K562 (cell line): ENCODE data around the gene NTNG1. TPM values are rescaled to one million over a fixed set of nuclear protein-coding genes. Genes with fewer than 3 reads are reported as not detected.

Experiments
- ATAC-seq: fragments of 200-7000 bp; cut with Tn5 transposase; 3 replicates; pipeline ENCODE4 v1.9.1; 2020; ENCODE audit warnings: moderate library complexity
- BruUV-seq: library from RNA; stranded (reverse); fragments of 400-500 nt; replicated peaks from 2 replicates; lab custom pipeline; 2021; lab: Mats Ljungman, UMichigan
- CTCF ChIA-PET: fragments of 300-600 bp; formaldehyde crosslinking; extraction: SDS; loops from one replicate; lab custom pipeline; 2021; ENCODE audit warnings: low intra/inter-chr PET ratio; lab: Yijun Ruan, JAX
- POLR2A ChIA-PET: fragments of 300-600, 350-650 bp; sonication (Branson Sonifier 250); formaldehyde crosslinking; extraction: SDS; loops from one replicate; lab custom pipeline; 2021; ENCODE audit warnings: antibody characterized with exemption, inconsistent platforms; lab: Yijun Ruan, JAX
- DNase-seq, 4 experiments: peaks; one replicate each; pipeline versions ENCODE4 v3.0.0 to v3.0.0-alpha.2; 2011 to 2018; ENCODE audit warnings: low spot score in 3 of 4, mixed read lengths in 3 of 4; ENCODE audit errors: extremely low read depth in 1 of 4
- FAIRE-seq: peaks from 2 replicates; lab custom pipeline; 2011; peaks lifted over from hg19 to GRCh38; lab: Jason Lieb, UNC
- H2AFZ ChIP-seq: 2 replicates; pipeline ENCODE4 v1.6.0; 2011; ENCODE audit warnings: low read depth, low read length, control low read depth, inconsistent platforms
- H3K27ac ChIP-seq: fragments of 200-600 bp; 3 replicates; pipeline ENCODE4 v1.8.0; 2011; ENCODE audit warnings: low read depth, mild to moderate bottlenecking, control low read depth, inconsistent platforms, low read length, moderate library complexity, mixed read lengths; ENCODE audit errors: extremely low read depth
- H3K27me3 ChIP-seq, 2 experiments: fragments of 300-600 bp in 1 of 2; 2 replicates in 1 of 2; 3 replicates in 1 of 2; pipeline versions ENCODE4 v1.6.0 to v1.8.0; 2011; ENCODE audit warnings: inconsistent platforms in 2 of 2, low read length in 2 of 2, mild to moderate bottlenecking in 1 of 2, mixed read lengths in 1 of 2, moderate library complexity in 1 of 2; ENCODE audit not compliant: control insufficient read depth in 2 of 2, insufficient read depth in 2 of 2
- H3K36me3 ChIP-seq: fragments of 300-600 bp; 3 replicates; pipeline ENCODE4 v1.8.0; 2011; ENCODE audit warnings: mild to moderate bottlenecking, low read length, inconsistent platforms; ENCODE audit not compliant: control insufficient read depth, insufficient read depth
- H3K4me1 ChIP-seq, 2 experiments: fragments of 200-600 bp in 1 of 2; replicated peaks in 1 of 2; 2 replicates in 1 of 2; 3 replicates in 1 of 2; pipeline versions ENCODE4 v1.5.1 to v1.8.0; 2011; ENCODE audit warnings: inconsistent platforms in 2 of 2, low read length in 2 of 2, mild to moderate bottlenecking in 1 of 2, mixed read lengths in 1 of 2, moderate library complexity in 1 of 2; ENCODE audit not compliant: control insufficient read depth in 2 of 2, insufficient read depth in 2 of 2
- H3K4me2 ChIP-seq: 2 replicates; pipeline ENCODE4 v1.6.1; 2011; ENCODE audit warnings: low read length, control low read depth, inconsistent platforms, mixed read lengths; ENCODE audit not compliant: insufficient read depth
- H3K4me3 ChIP-seq: fragments of 200-600 bp; sonication (generic), shearing (Covaris generic); 2 replicates; pipeline ENCODE4 v1.5.1; 2016; ENCODE audit warnings: control low read depth, inconsistent platforms
- H3K79me2 ChIP-seq: fragments of 200-600 bp; 3 replicates; pipeline ENCODE4 v1.8.0; 2011; ENCODE audit warnings: low read length, inconsistent platforms; ENCODE audit not compliant: control insufficient read depth, insufficient read depth
- H3K9ac ChIP-seq, 2 experiments: 2 replicates each; pipeline versions ENCODE4 v1.6.0 to v1.6.1; 2011; ENCODE audit warnings: low read depth in 2 of 2, low read length in 2 of 2, control low read depth in 1 of 2, inconsistent platforms in 1 of 2, mild to moderate bottlenecking in 1 of 2, mixed read lengths in 1 of 2; ENCODE audit not compliant: insufficient read depth in 1 of 2
- H3K9me1 ChIP-seq: one replicate; pipeline ENCODE4 v1.6.0; 2011; ENCODE audit warnings: inconsistent platforms, mild to moderate bottlenecking, low read length, moderate library complexity; ENCODE audit not compliant: control insufficient read depth, insufficient read depth
- H3K9me3 ChIP-seq: replicated peaks from 2 replicates; pipeline ENCODE4 v1.5.1; 2011; ENCODE audit warnings: low read depth, low read length, inconsistent platforms; ENCODE audit not compliant: control insufficient read depth, insufficient read depth
- H4K20me1 ChIP-seq: replicated peaks from 2 replicates; pipeline ENCODE4 v1.6.1; 2011; ENCODE audit warnings: low read length, inconsistent platforms, mixed read lengths; ENCODE audit not compliant: control insufficient read depth, insufficient read depth
- CTCF ChIP-seq, 3 experiments: IDR thresholded peaks in 2 of 3; conservative IDR thresholded peaks in 1 of 3; 2 replicates each; pipeline ENCODE4 v1.5.1; 2011 to 2012; ENCODE audit warnings: low read length in 3 of 3, mild to moderate bottlenecking in 3 of 3, control low read depth in 2 of 3, improper control_type of control experiment in 1 of 3, inconsistent platforms in 1 of 3, low read depth in 1 of 3, mixed read lengths in 1 of 3, moderate library complexity in 1 of 3; ENCODE audit not compliant: insufficient read depth in 2 of 3
- DPF2 ChIP-seq: fragments of 450-650 bp; IDR thresholded peaks from 2 replicates; pipeline ENCODE4 v1.6.1; 2016
- RAD21 ChIP-seq, 2 experiments: fragments of 250-450 bp in 1 of 2; fragments of 450-650 bp in 1 of 2; sonication (Bioruptor Pico) in 1 of 2; formaldehyde crosslinking in 1 of 2; IDR thresholded peaks in 1 of 2; conservative IDR thresholded peaks in 1 of 2; 2 replicates each; pipeline versions ENCODE4 v1.4.0 to v1.8.0; 2020 to 2022; ENCODE audit warnings: mild to moderate bottlenecking in 2 of 2, moderate library complexity in 1 of 2
- ZNF384 ChIP-seq: IDR thresholded peaks from 2 replicates; pipeline ENCODE4 v1.6.1; 2012; ENCODE audit warnings: low read depth, low read length, improper control_type of control experiment
- WGBS: fragments of 100-300 bp; shearing (Covaris generic); methylation state at CpG from one replicate; pipeline ENCODE4 v1.1.6; 2016; ENCODE audit warnings: low coverage, mixed read lengths; ENCODE audit not compliant: insufficient coverage; ENCODE audit errors: missing lambda C conversion rate; 5-methylcytosine and 5-hydroxymethylcytosine counted together
- in situ Hi-C: fragments of 300-500 bp; cut with MboI; formaldehyde crosslinking; loops from 4 replicates; pipeline ENCODE4 v1.15.0; 2018; ENCODE audit warnings: inconsistent platforms, mixed read lengths
- intact Hi-C: fragments of 100-400 bp; cut with micrococcal nuclease; formaldehyde crosslinking; loops from 2 replicates; pipeline ENCODE4 v1.14.2; 2022
- polyA plus RNA-seq, 8 experiments: library from polyadenylated mRNA; depleted of rRNA in 4 of 8; stranded (reverse) in 5 of 8; unstranded in 3 of 8; fragments of >200 nt; fragmentation: Nextera tagmentation in 2 of 8; fragmentation: Illumina TruSeq in 1 of 8; extraction: Ambion mirVana in 2 of 8; extraction: Trizol in 1 of 8; gene quantifications; 2 replicates each; pipeline versions ENCODE4 v1.2.1 to v1.2.3, GENCODE V29; 2011 to 2014; ENCODE audit warnings: inconsistent platforms in 1 of 8, missing spikeins in 1 of 8
- total RNA-seq, 7 experiments: library from RNA; depleted of rRNA in 6 of 7; stranded (reverse); fragments of >200 nt in 6 of 7; fragmentation: Illumina TruSeq in 2 of 7; extraction: Trizol in 2 of 7; gene quantifications; 2 replicates each; pipeline versions ENCODE4 v1.2.1 to v1.2.3, GENCODE V29; 2011 to 2021; ENCODE audit warnings: low replicate concordance in 1 of 7
- TF ChIP-seq, protein P1 (sequence below), 2 experiments: fragments of 450-650 bp; formaldehyde crosslinking in 1 of 2; IDR thresholded peaks; 2 replicates each; pipeline versions ENCODE4 v1.4.0 to v1.6.1; 2014 to 2020; ENCODE audit warnings: mild to moderate bottlenecking in 2 of 2, borderline replicate concordance in 1 of 2, low read depth in 1 of 2

The NTNG1 gene
- total and polyA plus RNA-seq, 9 of the 15 experiments (the other 6 are each of a cell fraction or from before 2014, with no cell fraction given) = not detected

DNA sequence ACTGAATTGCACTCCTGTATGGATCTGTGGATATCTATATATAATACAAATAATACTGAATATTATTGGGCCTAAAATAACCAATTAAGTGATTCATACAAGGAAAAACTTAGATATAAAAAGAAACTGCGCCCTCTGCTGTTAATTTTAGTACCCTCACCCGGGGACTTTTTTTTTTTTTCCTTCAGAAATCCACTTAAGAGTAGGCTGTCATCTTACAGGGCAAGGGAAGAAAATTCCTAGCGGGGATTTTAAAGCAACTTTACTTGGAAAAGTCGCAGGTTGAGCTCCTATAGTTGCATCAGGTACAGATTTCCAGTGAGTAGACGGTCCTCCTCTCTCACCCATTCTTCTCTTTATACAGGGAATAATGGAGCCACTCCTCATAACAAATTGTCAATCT is 1.3 kb downstream of the NTNG1 start:
- no peak overlapping the region for H3K4me3 ChIP-seq
- in situ Hi-C loops = no loop called here
- intact Hi-C loops = loop anchor here (10.0 kb wide), 1 partner anchor 97 kb away; no protein-coding TSS in a partner anchor
- no peak overlapping the region for H3K9ac ChIP-seq
- no peaks in the 10 kb centered on the region for H4K20me1 ChIP-seq
- CTCF ChIA-PET = no interaction called here
- H3K79me2 ChIP-seq = no peaks in the 10 kb centered on the region
- DNase-seq = peak; percentile 8 to 36 (median 20)
- POLR2A ChIA-PET = interaction anchor here (0.7 kb wide), 1 partner anchor 32 kb away, joined by 3 read pairs; no protein-coding TSS in a partner anchor
- no peak overlapping the region for H3K27ac ChIP-seq
- WGBS = 0% methylated on average over 4 of the region's 5 CpGs
- no peaks in the 10 kb centered on the region for H3K9me3 ChIP-seq
- TF ChIP-seq RAD21 (CRISPR knock-in tag; conservative IDR thresholded peaks at IDR 0.05 in 1 of 2, IDR thresholded peaks at IDR 0.05 in 1 of 2) (peak; percentile 31 to 45; a peak in 3 of 4 replicates), ZNF384 (peak; percentile 72), CTCF (IDR thresholded peaks at IDR 0.05 in 2 of 3, conservative IDR thresholded peaks at IDR 0.05 in 1 of 3; ENCODE audit: insufficient read depth in 2 of 3, low read depth in 1 of 3, low read length in 3 of 3) (peak in 2 of 3 experiments; percentile 42 to 50; a peak in 3 of 6 replicates), DPF2 (no peak)
- TF ChIP-seq, protein P1, sequence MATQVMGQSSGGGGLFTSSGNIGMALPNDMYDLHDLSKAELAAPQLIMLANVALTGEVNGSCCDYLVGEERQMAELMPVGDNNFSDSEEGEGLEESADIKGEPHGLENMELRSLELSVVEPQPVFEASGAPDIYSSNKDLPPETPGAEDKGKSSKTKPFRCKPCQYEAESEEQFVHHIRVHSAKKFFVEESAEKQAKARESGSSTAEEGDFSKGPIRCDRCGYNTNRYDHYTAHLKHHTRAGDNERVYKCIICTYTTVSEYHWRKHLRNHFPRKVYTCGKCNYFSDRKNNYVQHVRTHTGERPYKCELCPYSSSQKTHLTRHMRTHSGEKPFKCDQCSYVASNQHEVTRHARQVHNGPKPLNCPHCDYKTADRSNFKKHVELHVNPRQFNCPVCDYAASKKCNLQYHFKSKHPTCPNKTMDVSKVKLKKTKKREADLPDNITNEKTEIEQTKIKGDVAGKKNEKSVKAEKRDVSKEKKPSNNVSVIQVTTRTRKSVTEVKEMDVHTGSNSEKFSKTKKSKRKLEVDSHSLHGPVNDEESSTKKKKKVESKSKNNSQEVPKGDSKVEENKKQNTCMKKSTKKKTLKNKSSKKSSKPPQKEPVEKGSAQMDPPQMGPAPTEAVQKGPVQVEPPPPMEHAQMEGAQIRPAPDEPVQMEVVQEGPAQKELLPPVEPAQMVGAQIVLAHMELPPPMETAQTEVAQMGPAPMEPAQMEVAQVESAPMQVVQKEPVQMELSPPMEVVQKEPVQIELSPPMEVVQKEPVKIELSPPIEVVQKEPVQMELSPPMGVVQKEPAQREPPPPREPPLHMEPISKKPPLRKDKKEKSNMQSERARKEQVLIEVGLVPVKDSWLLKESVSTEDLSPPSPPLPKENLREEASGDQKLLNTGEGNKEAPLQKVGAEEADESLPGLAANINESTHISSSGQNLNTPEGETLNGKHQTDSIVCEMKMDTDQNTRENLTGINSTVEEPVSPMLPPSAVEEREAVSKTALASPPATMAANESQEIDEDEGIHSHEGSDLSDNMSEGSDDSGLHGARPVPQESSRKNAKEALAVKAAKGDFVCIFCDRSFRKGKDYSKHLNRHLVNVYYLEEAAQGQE (IDR thresholded peaks at IDR 0.05; ENCODE audit: borderline replicate concordance) = peak; percentile 17; the same call in 1 of the 2 replicates
- TF ChIP-seq, protein P1 (CRISPR knock-in tag; IDR thresholded peaks at IDR 0.05; ENCODE audit: low read depth) = no peak
- TF ChIP-seq, all 486 proteins: peak for 4
- Histone ChIP-seq H3K9me1 (no peaks in the 10 kb centered on the region), H3K27me3 (no peaks in the 10 kb centered on the region), H3K4me2 (no peak overlapping the region), H2AFZ (no peak overlapping the region), H3K4me1 (peaks cover 0 to 5% of the 10 kb centered on the region in 2 experiments; a peak in 1 of 5 replicates), H3K36me3 (no peaks in the 10 kb centered on the region)
- 0 out of 3 replicates have a peak, but pooled peaks have one; percentile 47 for ATAC-seq
- no peak for FAIRE-seq
- no TSS peak for BruUV-seq
